HUES48 (cell line): ENCODE results near the gene PRKCA.
A peak's percentile ranks its signal among the peaks of the same experiment; 100 is the strongest.
"Not testable (repeated sequence)": the region's sequence is repeated elsewhere in the genome, so short reads cannot be mapped to it uniquely, and the experiment has no call there.

Source experiments
- H3K27ac ChIP-seq: one replicate; pipeline ENCODE4 v1.7.0; 2013; ENCODE audit warnings: low read depth, low read length, inconsistent platforms
- H3K27me3 ChIP-seq: 2 replicates; pipeline ENCODE4 v1.6.1; 2013; ENCODE audit warnings: mild to moderate bottlenecking, low read length; ENCODE audit not compliant: control insufficient read depth, insufficient read depth
- H3K36me3 ChIP-seq: 2 replicates; pipeline ENCODE4 v1.6.1; 2013; ENCODE audit warnings: low read length; ENCODE audit not compliant: control insufficient read depth, insufficient read depth
- H3K4me1 ChIP-seq: 2 replicates; pipeline ENCODE4 v1.6.1; 2013; ENCODE audit warnings: mild to moderate bottlenecking, low read length; ENCODE audit not compliant: control insufficient read depth, insufficient read depth
- H3K4me3 ChIP-seq: 2 replicates; pipeline ENCODE4 v1.5.1; 2013; ENCODE audit warnings: mild to moderate bottlenecking, low read depth, low read length
- H3K9ac ChIP-seq: 2 replicates; pipeline ENCODE4 v1.6.1; 2013; ENCODE audit warnings: mild to moderate bottlenecking, low read depth, low read length, moderate library complexity
- H3K9me3 ChIP-seq: 2 replicates; pipeline ENCODE4 v1.6.1; 2013; ENCODE audit warnings: low read length; ENCODE audit not compliant: control insufficient read depth, insufficient read depth

The PRKCA gene

DNA sequence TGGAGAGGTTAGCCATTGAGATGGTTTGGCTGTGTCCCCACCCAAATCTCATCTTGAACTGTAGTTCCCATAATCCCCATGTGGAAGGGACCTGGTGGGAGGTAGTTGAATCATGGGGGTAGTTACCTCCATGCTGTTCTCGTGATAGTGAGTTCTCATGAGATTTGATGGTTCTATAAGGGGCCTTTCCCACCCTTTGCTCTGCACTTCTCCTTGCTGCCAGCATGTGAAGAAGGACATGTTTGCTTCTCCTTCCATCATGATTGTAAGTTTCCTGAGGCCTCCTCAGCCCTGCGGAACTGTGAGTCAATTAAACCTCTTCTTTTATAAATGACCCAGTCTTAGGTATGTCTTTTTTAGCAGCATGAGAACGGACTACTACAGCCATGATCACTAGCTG is 155.1 kb downstream of the PRKCA start:
- H3K36me3 ChIP-seq, H3K4me1 ChIP-seq, H3K27me3 ChIP-seq, H3K4me3 ChIP-seq, H3K9ac ChIP-seq, H3K27ac ChIP-seq, H3K9me3 ChIP-seq: not testable (repeated sequence)

DNA sequence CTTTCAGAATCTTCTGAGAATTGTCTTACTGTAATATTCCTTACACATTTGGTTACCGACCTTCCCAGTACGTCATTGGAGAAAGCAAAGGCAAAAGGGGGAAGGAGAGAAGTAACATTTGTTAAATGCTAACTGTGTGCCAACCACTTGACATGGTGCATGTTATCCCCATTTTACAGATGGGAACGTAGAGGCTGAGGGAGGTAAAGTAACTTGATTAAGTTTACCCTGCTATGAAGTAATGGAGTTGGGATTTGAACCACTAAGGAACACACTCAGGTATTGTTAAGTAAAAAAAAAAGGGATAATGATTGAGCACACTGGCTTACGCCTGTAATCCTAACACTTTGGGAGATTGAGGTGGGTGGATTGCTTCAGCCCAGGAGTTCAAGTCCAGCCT is 156.4 kb downstream of the PRKCA start:
- no peak overlapping the region for H3K4me3 ChIP-seq
- H3K9me3 ChIP-seq: no peaks in the 10 kb centered on the region
- no peak overlapping the region for H3K9ac ChIP-seq
- no peaks in the 10 kb centered on the region for H3K27me3 ChIP-seq
- no peak overlapping the region for H3K27ac ChIP-seq
- H3K36me3 ChIP-seq: no peaks in the 10 kb centered on the region
- H3K4me1 ChIP-seq: no peaks in the 10 kb centered on the region

DNA sequence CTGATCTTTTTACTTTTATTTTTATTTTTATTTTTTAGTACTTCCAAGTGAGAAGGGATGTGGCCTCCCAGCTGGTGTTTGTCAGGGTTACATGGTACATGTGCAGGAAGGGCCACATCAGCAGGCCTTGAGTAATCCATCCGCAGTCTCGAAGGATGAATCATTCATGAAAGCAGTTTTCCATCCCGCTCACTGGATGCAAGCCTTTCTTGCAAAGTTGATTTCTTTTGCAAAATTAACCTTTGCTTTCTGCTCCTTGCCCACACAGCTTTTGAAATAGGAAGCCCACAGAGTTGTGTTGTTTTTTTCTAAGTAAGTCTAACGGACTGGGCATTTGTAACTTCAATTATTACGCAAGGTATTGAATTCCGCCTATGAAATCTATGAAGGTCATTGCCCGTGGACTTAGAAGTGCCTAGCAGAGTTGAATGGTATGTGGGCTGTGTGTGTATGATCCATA is 157.4 kb downstream of the PRKCA start:
- Histone ChIP-seq H3K9me3 (no peaks in the 10 kb centered on the region), H3K4me1 (no peaks in the 10 kb centered on the region), H3K4me3 (no peak overlapping the region), H3K27me3 (no peaks in the 10 kb centered on the region), H3K27ac (no peak overlapping the region), H3K36me3 (no peaks in the 10 kb centered on the region), H3K9ac (no peak overlapping the region)

DNA sequence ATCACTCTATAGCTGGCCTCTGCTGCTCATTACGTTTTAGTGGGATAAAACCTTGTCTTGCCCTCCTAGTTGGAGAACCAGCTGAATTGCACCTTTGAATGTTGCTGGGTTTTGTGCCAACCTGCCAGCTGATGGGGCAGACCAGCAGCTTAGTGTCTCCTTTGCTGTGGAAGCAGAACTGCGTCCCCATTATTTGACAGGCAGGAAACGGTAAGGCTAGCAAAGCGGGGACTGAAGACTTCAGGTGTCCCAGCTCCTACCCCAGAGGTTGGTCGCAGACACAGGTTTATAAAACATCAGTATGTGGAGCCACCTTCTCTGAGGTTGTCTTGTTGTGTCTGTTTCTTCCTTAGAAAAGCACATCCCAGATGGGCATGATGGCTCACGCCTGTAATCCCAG is 158.1 kb downstream of the PRKCA start:
- no peak overlapping the region for H3K27ac ChIP-seq

DNA sequence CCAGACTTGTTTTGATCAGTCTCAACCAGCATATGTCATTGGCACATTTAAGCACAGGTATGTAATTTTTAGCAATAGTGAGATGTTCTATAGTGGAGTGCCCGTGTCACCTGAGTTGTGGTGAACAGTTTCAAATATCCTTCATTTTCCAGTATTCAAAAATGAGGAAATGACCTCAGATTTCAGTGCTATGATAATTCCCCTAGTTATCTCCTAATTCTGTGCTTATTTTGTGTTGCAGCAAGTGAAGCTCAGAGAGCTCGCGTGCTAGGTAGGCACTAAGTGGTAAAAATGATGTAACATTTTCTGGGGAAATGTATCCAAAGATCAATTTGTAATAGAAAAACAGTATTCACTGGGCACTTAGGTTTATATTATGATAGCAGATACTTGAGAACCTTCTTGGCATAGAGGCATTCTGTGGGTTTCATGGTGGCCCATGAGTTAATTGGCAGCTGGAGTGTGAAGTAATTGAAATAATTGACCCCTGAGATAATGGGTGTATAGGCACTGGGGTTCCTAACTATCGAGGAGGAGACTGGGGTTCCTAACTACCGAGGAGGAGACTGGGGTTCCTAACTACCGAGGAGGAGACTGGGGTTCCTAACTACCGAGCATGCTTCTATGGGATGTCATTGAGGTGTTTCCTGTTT is 159.1 kb downstream of the PRKCA start:
- H3K4me3 ChIP-seq: no peak overlapping the region
- H3K36me3 ChIP-seq: no peaks in the 10 kb centered on the region
- no peak overlapping the region for H3K27ac ChIP-seq
- no peaks in the 10 kb centered on the region for H3K9me3 ChIP-seq
- no peak overlapping the region for H3K9ac ChIP-seq
- peaks cover 7% of the 10 kb centered on the region; the same call in 1 of the 2 replicates for H3K4me1 ChIP-seq
- H3K27me3 ChIP-seq: no peaks in the 10 kb centered on the region

More for the DNA sequence above, 158.1 kb downstream of the PRKCA start:
- Histone ChIP-seq H3K4me3 (no peak overlapping the region), H3K4me1 (no peaks in the 10 kb centered on the region), H3K9me3 (no peaks in the 10 kb centered on the region), H3K9ac (no peak overlapping the region), H3K36me3 (no peaks in the 10 kb centered on the region), H3K27me3 (no peaks in the 10 kb centered on the region)

DNA sequence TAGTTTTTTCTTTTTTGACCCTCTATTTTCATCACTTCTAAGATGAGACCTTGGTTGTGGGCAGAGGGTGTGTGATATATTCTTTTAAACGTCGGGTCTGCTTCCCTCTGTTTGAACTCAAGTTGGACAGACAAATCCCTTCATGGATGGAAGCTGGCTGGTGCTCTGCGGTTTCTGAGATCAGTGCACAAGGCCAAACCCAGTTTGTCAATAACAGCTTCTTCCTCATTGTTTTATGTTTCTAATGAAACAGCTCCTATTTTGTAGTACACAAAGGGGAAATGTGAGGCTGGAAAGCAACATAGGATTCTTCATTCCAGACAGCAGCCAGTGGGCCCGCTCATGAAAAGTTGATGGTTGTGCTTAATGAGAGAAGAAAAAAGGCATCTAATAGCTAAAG is 159.6 kb downstream of the PRKCA start:
- Histone ChIP-seq H3K4me3 (no peak overlapping the region), H3K4me1 (peaks cover 12% of the 10 kb centered on the region; the same call in 1 of the 2 replicates), H3K9ac (no peak overlapping the region), H3K27ac (no peak overlapping the region), H3K36me3 (no peaks in the 10 kb centered on the region), H3K27me3 (no peaks in the 10 kb centered on the region), H3K9me3 (no peaks in the 10 kb centered on the region)

DNA sequence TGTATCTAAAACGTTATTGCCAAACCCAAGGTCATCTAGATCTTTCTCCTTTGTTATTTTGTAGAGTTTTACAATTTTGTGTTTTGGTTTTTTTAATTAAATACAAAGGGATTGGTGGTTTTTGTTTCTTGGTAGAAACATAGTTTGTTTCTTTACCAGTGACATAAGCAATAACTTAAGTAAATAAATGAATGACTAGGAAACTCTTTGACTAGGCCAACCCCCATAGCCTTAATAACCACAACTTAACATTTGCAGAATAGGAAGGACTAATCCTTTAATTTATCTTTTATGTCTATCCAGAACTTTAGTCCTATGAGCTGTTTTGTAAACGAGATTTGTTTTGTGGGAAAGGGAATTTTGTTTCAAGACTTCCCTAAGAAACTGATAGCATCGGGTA is 162.5 kb downstream of the PRKCA start:
- Histone ChIP-seq H3K27ac (no peak overlapping the region), H3K4me1 (peaks cover 36% of the 10 kb centered on the region), H3K27me3 (no peaks in the 10 kb centered on the region), H3K9ac (no peak overlapping the region), H3K9me3 (no peaks in the 10 kb centered on the region), H3K36me3 (no peaks in the 10 kb centered on the region), H3K4me3 (no peak overlapping the region)

DNA sequence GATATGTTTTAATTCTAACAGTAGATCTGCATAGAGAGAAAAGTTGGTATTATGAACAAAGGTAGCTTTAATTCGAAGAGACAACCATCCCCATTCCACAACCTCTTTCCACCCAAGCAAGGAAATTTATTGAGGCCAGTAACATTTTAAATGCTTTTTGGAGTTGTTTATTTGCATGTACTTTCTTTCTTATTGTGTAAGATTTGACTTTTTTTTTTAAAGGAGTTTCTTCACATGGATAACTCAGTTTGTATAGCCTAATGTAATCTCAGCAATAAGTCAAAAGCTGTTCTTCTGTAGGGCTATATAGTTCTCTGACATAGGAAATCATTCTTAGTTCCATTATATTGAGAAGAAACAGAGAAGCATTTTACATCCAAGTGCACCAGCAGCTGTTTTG is 163.3 kb downstream of the PRKCA start:
- Histone ChIP-seq H3K4me3 (no peak overlapping the region), H3K9ac (no peak overlapping the region), H3K27me3 (no peaks in the 10 kb centered on the region), H3K4me1 (peaks cover 38% of the 10 kb centered on the region), H3K27ac (no peak overlapping the region), H3K36me3 (no peaks in the 10 kb centered on the region), H3K9me3 (no peaks in the 10 kb centered on the region)

DNA sequence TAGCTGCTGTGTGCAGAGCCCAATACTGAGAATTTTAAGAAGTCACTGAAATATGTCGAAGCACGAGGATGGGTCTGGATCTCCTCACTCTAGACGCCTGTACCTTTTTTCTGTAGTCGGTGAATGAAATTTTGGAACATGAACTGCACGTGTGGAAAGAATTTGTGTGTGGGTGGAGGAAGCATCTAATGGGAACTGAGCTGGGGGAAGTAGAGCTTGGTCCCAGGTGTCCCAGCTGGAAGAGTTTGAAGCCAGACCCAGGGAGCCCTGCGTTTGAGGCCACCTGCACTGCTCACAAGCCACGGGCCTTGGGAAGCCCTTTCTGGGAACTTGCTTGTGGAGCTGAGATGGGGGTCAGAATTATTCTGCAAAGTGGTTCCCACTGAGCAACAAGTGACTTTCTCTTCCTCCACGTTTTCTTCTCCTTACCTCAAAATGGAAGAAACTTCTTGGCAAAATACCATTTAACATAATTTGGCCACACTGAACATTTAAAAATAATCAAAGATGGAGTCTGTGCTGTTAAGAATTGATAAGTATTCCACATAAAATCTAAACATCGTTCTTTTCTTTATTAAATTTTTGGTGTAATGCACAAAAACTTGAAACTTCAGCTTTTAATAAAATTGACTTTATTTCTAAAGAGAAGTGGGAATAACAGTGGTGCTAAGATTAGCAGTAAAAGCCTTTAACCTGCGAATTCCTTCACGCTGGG is 163.8 kb downstream of the PRKCA start:
- Histone ChIP-seq H3K27ac (peak overlapping the region; percentile 17), H3K36me3 (no peaks in the 10 kb centered on the region), H3K9ac (no peak overlapping the region), H3K27me3 (no peaks in the 10 kb centered on the region), H3K4me3 (no peak overlapping the region), H3K4me1 (peaks cover 38% of the 10 kb centered on the region), H3K9me3 (no peaks in the 10 kb centered on the region)

DNA sequence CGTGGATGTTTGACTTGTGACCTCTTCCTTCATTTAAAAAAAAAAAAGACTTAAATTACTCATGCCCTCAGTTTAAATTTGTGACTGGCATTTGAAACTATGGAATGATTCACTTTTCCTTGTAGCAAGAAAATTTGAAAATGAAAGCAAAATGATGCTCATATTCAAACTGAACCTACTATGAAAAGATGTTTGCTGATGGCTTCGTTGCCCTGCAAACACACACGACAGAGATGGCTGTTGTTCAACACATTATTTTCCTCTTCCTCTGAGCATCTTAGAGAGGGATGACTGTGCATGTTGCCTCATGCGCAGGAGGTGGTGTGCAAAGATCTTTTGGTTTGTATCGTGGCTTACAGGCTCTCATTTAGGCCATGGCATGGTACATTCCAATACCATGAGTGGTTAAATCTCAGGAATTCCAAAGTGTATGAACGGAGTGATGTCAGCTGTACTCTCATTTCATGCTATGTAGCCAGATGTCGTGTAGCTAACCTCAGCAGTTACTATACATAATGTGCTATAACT is 164.5 kb downstream of the PRKCA start:
- Histone ChIP-seq H3K27ac (no peak overlapping the region), H3K9ac (no peak overlapping the region), H3K4me1 (peaks cover 38% of the 10 kb centered on the region), H3K4me3 (no peak overlapping the region), H3K9me3 (no peaks in the 10 kb centered on the region), H3K27me3 (no peaks in the 10 kb centered on the region), H3K36me3 (no peaks in the 10 kb centered on the region)

DNA sequence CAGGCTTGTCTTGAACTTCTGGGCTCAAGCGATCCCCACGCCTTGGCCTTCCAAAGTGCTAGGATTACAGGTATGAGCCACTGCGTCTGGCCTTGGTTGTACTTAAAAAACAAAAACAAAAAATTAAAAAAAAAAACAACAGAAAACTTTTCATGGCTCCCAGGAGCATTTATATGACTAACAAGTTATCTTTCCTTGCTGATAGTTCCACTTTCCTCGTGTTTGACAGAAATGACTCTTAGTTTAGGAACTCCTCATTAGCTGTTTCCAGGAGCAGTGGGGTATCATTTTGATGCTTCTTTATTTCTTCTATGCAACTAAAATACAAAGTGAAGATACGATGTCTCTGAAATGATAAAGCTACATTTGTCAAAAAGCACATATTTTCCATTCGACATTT is 165.4 kb downstream of the PRKCA start:
- H3K9ac ChIP-seq: no peak overlapping the region
- H3K27ac ChIP-seq: no peak overlapping the region
- H3K4me3 ChIP-seq: no peak overlapping the region
- H3K4me1 ChIP-seq: peaks cover 38% of the 10 kb centered on the region
- no peaks in the 10 kb centered on the region for H3K36me3 ChIP-seq
- H3K9me3 ChIP-seq: no peaks in the 10 kb centered on the region
- no peaks in the 10 kb centered on the region for H3K27me3 ChIP-seq
